NCI-H1436 treated with DMSO at 0.1 percent for 48 hours (cell line): ENCODE results near the gene CRADD.
"Not testable (repeated sequence)": the region's sequence is repeated elsewhere in the genome, so short reads cannot be mapped to it uniquely, and the experiment has no call there.

ENCODE experiments used
- DNase-seq: peaks from one replicate; lab custom pipeline; 2025; lab: John Stamatoyannopoulos, UW

CRADD gene

DNA sequence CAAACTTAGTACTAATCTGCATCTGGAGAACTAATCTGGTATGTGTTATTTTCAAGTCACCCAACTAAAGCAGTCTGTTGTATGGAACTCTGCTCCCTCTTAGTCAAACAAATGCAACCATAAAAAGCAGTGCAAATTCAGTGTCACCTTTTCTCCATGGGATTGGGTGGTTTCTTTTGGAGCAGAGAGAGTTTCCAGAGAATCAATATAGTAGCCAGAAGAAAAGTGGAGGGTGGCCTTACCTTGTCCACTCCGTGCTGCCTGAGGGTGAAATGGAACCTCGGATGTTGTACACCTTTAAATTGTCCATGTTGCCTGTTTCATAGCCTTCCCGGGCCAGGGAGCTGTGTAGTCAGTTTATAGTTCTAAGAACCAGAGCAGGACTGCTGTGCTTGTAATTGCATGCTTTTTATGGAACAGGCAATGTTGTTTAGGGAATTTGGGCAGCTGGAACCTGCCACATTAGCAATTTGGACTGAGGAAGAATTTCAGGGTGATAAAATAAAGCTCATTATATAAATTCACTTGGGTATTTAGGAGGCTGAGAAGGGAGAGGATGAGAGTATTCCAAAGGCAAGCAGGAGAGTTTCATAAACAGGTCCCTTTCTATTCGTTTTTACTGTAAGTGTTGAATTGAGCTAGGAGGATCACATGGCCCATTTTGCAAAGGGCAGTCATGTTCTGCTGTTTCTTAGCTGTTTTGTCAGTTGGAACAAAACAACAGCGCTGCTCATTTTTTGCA lies 60.5 kb downstream of the CRADD start:
- no peak for DNase-seq

DNA sequence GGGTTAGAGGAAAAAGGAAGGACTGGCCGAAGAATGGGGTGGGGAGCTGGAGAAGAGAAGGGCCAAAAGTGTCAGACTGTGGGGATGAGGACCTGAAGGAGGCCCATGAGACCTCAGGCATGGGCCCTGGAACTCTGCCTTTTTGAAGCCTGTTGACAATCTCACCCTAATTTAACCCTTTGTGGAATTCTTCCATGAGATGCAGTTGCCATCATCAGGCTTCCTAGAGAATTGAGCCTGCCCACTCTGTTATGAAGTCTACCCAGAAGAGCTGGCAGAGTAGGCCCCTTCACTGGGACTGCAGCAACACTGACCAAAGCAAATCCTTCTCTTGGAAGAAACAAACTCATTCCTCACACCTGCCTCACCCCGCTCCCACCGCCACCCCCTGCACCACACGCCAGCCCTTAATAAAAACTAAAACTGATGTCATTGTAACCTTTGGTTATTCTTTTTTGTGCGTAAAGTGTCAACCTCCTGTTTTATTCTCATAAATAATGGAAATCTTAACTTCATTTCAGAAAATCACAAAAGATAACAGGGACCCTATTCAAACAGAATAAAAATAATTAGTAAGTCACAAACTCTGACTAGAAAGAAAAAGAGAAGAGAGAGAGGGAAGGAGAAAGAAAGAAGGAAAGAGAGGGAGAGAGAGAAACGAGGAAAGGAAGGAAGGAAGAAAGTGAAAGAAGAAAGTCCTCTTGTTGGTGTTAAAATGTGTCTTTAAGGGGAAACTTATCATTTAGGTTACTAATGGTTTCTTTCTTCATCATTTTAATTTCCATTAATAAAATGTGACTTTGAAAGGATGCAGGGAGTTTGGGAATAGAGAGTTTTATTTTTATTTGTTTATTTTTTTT lies 61.3 kb downstream of the CRADD start:
- DNase-seq, result no peak

DNA sequence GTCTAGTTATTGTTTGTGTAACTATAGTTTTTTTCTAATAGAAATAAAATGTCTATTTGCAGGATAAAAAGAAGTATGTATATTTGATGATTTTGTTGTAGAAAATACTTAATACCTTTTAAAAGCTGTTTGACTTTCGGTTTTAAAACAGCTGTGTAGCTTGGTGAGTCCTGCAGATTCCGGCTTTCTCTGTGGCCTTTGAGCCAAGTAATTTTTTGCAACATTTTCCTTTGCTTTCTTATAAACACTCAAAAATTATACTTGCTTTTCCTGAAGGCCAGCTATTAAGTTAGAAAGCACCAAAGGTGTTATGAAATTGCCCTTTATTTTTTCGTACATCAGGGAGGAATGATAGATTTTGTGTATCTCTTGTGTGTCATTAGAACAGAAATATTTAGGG lies 63.6 kb downstream of the CRADD start:
- no peak for DNase-seq

DNA sequence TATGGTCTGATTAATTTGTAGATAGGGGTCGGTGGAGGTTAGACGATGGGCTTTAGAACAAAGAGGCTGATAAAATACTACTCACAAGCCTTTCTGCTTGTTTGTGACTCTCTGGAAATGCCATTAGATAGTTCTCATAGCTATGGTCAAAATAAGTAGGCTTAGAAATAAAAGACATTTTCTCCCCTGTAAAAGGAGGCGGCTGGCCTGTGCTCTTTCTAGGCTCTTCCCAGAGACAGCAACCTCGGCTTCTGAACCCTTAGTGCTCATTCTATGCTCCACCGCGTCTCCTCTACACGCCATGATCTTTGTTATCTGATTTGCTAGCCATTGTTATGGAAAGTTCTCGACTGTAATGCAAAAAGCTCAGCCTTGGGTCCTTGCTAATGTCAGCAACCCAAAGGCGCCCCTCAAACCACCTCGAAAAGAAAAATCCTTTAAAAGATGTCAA lies 64.5 kb downstream of the CRADD start:
- no peak for DNase-seq

DNA sequence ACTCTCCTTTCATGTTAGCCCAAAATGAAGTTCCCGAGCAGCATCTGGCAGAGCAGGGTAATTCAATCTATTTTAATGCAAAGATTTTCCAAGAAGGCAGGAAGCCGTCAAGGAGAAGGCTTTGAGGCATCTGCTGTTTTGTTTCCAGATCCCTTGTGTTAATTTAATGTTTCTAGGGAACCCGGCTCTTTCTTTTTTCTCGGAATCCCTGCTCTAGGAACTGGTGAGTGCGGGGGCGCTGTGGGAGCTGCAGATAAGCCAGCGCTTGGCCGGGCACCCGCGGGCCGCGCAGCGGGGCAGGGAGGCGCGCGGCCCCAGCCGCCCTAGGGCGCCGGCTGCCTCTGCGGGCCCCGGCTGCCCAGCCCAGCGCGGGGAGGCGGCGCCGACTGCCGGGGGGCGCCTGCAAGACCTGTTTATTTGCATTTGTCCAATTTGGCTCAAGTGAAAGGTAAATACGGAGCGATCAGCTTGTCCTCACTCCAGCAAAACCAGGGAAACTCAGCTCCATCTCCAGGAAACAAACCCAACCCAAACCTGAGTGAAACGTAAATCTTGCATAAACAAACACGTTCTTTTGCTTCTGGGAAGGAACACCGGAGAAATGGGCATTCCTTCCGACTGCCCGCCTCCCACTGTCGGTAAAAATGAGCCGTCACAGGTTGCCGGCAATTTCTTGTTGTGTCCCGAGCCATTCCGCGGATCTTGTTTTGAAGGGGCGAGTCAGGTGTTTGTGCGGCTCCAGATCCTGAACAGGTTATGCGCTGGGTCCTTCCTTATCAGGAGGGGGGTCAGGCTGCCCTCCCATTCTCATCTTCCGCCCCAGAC lies 65.1 kb downstream of the CRADD start:
- no peak for DNase-seq

DNA sequence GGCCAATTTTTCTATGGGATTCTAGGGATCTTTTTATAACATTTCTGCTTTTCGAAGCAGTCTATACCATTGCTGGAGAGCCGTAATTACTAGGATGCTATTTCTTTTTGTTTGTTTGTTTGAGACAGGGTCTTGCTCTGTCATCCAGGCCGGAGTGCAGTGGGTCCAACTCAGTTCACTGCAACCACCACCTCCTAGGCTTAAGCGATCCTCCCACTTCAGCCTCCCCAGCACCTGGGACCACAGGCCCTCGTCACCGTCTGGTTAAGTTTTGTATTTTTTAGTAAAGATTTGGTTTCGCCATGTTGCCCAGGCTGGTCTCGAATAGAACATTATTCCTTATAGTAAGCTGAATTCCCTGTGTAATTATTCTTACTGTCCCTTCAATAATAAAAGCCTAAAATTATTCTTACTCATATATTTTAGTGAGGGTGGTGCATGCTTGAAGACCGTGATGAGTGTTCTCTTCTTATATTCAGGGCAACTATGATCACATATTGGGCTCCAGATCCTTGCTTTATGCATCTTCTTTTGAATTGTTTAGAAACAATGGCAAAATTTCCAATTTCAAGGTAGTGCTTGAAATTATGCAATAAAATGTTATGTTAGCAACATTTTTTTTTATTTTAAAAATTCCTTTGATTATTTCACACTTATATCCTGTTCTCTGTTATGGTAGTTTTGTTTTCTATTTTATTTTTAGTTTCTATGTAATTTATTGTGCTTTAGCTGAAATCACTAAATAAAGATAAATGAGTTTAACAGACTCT lies 66.2 kb downstream of the CRADD start:
- DNase-seq, result no peak

DNA sequence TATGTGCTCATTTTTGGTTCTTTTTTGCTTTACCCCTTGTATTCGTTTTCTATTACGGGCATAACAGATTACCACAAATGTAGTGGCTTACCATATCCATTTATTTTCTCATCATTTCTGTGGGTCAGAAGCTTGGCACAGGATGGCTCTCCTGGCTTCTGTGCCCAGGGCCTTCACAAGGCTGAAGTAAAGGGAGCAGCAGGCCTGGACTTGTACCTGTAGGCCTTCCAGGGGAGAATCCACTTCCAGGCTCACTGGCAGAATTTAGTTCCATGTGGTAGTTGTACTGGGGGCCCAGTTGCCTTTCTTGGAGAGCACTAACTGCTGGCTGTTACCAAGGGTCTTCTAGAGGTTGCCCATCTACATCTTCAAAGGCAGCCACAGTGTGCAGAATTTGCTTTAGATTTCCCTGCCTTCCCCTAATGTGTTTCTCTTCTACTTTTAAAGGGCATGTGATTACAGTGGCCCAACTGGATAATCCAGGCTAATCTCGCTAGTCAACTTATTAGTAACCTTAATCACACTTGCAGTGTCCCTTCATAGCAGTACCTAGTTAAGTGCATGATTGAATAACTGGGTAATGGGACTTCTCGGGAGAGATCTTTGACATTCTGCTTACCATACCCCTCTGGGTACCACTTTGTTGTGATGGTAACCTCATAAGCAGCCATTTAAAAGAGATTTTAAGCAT lies 67.0 kb downstream of the CRADD start:
- DNase-seq, result no peak

DNA sequence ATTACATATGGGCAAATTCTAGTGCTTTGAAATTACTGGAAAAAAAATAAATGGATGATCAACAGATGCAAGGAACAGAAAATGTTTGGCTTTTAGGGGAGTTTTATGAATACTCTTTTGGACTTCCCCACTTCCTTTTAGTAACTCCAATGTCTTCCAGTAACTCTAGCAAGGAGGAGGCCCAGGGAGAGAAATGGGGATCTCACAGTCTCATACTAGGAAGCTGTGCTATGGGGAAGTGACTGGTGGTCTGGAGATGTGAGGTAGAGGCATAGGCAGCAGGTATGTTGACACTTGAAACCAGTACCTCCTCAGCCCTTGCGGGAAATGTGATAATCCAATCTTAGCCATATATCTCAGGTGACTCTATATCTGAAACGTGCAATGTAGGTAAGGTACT lies 68.1 kb downstream of the CRADD start:
- DNase-seq, result no peak

DNA sequence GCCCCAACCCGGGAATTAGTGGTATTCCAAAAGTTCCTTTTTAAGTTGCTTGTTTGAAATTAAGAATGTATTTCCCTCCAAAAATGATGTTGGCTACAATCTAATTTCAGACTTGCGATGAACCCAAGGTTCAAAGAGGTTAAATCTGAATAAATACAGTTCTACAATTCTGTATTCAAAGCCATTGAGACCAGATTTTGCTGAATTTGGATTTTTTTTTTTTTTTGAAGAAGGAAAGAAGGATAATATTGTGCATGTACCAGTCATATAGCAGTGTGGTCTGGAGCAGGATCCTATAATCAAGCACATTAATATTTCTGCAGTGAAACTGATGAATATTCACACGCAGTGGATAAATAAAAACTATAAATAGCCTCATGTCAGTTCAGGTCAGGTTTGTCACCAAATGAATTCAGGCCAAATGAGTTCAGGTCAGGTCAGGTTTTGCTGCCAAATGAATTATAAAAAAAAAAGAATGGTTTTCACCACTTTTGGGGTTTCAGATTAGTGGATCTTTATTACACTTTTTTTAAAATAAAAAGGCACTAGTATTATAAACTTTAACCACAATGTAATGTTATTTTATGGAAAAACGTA lies 69.5 kb downstream of the CRADD start:
- DNase-seq, result no peak

DNA sequence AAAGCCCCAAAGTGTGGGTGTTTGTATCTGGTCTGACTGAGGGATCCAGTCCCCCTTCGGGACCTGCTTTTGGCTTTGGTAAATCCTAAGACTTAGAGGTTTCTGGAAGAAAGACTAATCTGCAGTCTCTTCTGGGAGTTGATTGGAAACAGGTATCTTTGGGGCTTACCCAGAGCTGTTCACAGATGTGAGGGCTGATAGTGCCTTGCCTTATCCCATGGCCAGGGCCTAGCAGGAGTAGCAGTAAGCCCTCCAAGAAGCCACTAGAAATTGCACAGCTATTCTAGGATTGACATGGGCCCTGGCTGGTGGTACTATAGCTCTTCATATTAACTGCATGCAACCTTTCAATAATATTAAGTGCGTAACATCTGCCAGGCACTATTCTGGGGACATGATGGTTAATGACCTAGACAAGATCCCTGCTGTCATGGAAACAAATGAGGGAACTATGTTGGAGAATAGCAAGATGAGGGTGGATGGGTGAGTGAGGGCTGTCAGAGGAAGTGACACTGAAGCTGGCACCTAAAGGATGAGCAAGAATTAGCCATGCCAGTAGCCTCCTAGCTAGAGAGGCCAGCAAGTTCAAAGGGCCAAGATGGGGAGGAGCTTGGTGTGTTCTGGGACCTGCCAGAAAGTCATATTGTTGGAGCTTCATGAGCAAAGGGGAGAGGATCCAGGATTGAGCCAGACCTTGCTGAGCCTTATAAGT lies 71.7 kb downstream of the CRADD start:
- DNase-seq, result no peak

DNA sequence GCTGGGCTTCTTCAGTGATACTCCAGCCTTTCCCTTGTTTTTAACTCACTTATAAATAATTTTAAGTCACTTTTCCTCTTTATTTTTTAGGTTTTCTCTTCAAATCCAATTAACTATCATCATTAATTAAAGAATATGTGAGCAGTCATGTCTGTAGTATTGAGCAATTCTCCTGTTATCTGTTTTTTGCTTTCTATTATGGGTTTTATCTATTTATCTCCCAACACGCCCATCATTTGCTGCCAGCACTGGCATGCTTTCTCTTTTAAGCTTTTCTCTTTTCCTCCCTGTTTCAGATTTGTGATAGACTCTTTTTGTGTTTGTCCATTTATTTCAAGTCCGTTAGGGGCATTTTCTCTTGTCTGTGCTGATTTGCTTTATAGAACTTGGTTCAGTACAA lies 72.3 kb downstream of the CRADD start:
- DNase-seq, result no peak

DNA sequence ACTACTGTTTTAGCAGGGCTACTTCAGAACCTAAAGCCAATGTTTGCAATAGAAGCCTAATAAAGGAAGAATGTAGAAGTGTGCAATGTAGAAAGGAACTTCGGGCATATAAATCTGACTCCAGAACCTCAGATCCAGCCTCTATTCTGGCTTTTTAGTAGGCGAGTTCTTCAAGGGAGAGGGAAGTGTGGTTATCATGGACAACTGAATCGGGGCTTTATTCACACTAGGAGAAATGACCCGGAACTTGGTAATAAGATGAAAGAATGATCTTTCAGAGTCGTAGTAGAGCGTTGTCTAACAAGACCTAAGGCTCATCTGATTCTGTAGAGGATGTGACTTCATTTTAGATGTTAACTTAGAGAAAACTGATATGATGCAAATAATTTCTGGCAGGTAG lies 72.9 kb downstream of the CRADD start:
- DNase-seq, result no peak

DNA sequence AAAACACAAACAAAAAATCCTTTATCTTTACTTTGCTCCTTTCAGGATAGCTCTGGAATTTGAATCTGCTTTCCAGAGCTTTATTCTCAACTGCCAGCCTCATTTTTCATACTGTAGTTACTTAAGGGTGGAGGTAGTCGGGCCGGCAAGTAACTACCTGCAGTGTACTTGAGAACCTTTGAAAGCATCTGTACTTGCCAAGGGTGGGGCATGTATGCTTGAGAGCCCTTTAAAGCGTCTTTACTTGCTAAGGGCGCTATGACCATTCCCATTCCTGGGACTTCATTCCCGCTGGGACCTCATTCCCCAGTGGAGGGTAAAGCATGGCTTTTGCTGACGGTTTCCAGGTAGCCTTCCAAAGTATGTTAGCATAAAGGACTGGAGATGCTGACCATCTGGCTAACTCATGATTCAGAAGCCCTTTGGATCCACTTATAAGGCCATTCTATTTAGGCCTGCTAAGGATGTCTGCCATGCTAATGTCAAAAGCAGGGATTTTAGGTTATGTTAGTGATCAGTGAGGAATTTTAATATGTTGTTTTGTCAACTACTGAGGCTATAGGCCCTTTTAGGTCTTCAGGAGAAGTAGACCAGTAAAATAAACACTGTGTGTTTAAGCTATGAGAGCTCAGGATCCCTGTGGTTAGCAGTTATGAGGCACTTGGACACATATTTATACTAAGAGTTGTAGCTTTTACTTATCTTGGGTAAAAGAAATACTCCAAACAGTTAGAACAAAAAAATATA lies 74.9 kb downstream of the CRADD start:
- no peak for DNase-seq

DNA sequence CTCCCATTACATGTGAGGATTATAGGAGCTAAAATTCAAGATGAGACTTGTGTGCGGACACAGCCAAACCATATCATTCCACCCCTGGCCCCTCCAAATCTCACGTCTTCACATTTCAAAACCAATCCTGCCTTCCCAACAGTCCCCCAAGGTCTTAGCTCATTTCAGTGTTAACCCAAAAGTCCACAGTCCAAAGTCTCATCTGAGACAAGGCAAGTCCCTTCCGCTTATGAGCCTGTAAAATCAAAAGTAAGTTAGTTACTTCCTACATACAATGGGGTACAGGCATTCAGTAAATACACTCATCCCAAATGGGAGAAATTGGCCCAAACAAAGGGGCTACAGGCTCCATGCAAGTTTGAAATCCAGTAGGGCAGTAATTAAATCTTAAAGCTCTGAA lies 76.1 kb downstream of the CRADD start:
- no peak for DNase-seq

DNA sequence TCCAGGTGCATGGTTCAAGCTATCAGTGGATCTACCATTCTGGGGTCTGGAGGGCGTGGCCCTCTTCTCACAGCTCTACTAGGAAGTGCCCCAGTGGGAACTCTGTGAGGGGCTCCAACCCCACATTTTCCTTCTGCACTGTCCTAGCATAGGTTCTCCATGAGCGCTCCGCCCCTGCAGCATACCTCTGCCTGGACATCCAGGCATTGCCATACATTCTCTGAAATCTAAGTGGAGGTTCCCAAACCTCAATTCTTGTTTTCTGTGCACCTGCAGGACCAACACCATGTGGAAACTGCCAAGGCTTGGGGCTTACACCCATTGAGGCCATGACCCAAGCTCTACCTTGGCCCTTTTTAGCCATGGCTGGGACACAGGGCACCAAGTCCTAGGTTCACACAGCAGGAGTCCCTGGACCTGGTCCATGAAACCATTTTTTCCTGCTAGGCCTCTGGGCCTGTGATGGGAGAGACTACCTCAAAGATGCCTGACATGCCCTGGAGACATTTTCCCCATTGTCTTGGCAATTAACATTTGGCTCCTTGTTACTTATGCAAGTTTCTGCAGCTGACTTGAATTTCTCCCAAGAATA lies 76.8 kb downstream of the CRADD start:
- DNase-seq, result no peak

DNA sequence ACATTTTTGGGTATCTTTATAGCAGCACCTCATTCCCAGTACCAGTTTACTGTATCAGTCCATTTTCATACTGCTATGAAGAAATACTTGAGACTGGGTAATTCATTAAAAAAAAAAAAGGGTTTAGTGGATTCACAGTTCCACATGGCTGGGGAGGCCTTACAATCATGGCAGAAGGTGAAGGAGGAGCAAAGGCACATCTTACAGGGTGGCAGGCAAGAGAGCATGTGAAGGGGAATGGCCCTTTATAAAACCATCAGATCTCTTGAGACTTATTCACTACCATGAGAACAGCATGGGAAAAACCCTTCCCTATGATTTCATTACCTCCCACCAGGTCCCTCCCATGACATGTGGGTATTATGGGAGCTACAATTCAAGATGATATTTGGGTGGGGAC lies 77.7 kb downstream of the CRADD start:
- not testable (repeated sequence) for DNase-seq

DNA sequence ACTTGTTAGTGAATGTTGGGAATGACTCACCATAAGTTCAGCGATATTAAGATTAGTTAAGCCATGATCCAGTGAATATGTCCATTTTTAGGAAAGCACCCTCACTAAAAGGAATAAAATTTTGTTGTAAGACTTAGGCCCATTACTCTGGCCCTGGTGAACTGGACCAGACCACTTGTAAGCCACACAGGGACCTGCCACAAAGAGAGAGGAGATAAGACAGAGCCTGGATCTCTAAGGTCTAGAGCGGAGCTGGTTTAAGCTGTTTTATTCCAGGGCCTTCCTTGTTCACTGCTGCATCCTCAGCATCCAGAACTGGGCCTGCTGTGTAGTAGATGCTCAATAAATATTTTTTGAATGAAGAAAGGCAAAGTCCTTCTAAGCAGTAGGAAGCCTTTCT lies 79.1 kb downstream of the CRADD start:
- no peak for DNase-seq

DNA sequence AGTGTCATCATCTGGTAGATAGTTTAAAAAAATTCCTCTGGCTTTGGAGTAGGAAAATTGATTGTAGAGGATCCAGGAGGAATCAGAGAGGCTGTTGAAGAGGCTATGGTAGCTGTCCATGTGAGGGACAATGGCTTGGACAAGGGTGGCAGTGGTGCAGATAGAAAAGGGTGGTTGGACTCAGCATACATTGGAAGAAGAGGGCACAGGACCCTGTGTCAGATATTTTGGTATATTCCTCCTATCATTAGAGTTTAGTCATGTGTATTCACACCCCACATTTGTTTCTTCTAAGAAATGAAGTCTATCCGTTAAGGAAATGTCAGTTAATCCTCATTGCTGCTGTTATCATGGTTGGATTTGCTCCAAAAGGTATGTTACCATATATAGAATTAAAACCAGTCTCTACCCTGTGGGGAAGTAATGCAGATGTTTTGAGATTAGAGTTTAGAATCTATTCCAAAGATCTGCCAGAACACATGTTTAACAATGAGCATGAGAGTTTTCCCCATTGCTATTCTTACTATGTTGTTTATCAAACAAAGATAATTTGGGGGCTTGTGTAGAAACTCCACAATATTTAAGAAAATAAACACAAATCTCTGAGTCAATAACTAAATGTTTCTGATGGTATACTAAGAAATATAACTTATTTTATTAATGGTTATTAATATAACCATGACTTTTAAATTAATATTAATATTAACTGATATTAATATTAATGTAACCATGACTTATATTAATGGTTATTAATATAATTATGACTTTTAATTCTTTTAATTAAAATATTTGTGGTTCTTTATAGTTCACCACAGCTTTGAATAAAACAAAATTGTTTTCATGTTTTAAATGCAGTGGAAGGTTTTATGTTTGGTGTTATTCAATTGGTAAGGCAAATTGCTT lies 80.9 kb downstream of the CRADD start:
- DNase-seq, result no peak
